Measurements from ENCODE around the gene LAMA2. TPM values are rescaled to one million over a fixed set of nuclear protein-coding genes. Genes with fewer than 3 reads are reported as not detected.

The LAMA2 gene, protein sequence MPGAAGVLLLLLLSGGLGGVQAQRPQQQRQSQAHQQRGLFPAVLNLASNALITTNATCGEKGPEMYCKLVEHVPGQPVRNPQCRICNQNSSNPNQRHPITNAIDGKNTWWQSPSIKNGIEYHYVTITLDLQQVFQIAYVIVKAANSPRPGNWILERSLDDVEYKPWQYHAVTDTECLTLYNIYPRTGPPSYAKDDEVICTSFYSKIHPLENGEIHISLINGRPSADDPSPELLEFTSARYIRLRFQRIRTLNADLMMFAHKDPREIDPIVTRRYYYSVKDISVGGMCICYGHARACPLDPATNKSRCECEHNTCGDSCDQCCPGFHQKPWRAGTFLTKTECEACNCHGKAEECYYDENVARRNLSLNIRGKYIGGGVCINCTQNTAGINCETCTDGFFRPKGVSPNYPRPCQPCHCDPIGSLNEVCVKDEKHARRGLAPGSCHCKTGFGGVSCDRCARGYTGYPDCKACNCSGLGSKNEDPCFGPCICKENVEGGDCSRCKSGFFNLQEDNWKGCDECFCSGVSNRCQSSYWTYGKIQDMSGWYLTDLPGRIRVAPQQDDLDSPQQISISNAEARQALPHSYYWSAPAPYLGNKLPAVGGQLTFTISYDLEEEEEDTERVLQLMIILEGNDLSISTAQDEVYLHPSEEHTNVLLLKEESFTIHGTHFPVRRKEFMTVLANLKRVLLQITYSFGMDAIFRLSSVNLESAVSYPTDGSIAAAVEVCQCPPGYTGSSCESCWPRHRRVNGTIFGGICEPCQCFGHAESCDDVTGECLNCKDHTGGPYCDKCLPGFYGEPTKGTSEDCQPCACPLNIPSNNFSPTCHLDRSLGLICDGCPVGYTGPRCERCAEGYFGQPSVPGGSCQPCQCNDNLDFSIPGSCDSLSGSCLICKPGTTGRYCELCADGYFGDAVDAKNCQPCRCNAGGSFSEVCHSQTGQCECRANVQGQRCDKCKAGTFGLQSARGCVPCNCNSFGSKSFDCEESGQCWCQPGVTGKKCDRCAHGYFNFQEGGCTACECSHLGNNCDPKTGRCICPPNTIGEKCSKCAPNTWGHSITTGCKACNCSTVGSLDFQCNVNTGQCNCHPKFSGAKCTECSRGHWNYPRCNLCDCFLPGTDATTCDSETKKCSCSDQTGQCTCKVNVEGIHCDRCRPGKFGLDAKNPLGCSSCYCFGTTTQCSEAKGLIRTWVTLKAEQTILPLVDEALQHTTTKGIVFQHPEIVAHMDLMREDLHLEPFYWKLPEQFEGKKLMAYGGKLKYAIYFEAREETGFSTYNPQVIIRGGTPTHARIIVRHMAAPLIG (N-terminal part only)
- total RNA-seq, result under 1 TPM in 1 of 2 experiments, not detected in 1; 0.02 TPM

- Mint-ChIP-seq H3K27ac (no peak within 1 kb of the TSS), H3K27me3 (peaks cover 30% of the 10 kb centered on the region)
- ATAC-seq, result no peak
Measured at GRCh38 chr6:128882991-128883611, at the start of gene LAMA2. LAMA2 (plus strand) TSS chr6:128883138; CDS start chr6:128883246, 108 bp downstream.

GRCh38 chr6:128836761-128837160 is 46.2 kb upstream of the LAMA2 start:
- Mint-ChIP-seq H3K4me1 (no peaks in the 10 kb centered on the region), H3K4me3 (no peak overlapping the region), H3K9me3 (ENCODE audit: low read depth) (no peaks in the 10 kb centered on the region), H3K36me3 (no peaks in the 10 kb centered on the region), H3K27me3 (no peaks in the 10 kb centered on the region), H3K27ac (no peak overlapping the region)
- ATAC-seq, result no peak
- DNase-seq, result no peak
- CTCF ChIA-PET, result no interaction called here

More at GRCh38 chr6:128882991-128883611, at the start of gene LAMA2:
- H3K4me1 Mint-ChIP-seq, result no peaks in the 10 kb centered on the region
- no peaks in the 10 kb centered on the region for H3K36me3 Mint-ChIP-seq
- no peak within 1 kb of the TSS for H3K4me3 Mint-ChIP-seq
- no peak for DNase-seq
- CTCF ChIA-PET, result no interaction called here
- H3K9me3 Mint-ChIP-seq (ENCODE audit: low read depth), result no peaks in the 10 kb centered on the region

GRCh38 chr6:128841518-128841917 is 41.4 kb upstream of the LAMA2 start:
- CTCF ChIA-PET, result no interaction called here
- ATAC-seq, result no peak
- H3K27ac Mint-ChIP-seq, result no peak overlapping the region
- no peaks in the 10 kb centered on the region for H3K36me3 Mint-ChIP-seq
- no peaks in the 10 kb centered on the region for H3K9me3 Mint-ChIP-seq (ENCODE audit: low read depth)
- H3K4me3 Mint-ChIP-seq, result no peak overlapping the region
- H3K27me3 Mint-ChIP-seq, result no peaks in the 10 kb centered on the region
- H3K4me1 Mint-ChIP-seq, result no peaks in the 10 kb centered on the region
- DNase-seq, result no peak

GRCh38 chr6:128844598-128844997 is 38.3 kb upstream of the LAMA2 start:
- Mint-ChIP-seq H3K4me3 (no peak overlapping the region), H3K27ac (no peak overlapping the region), H3K9me3 (ENCODE audit: low read depth) (no peaks in the 10 kb centered on the region), H3K36me3 (no peaks in the 10 kb centered on the region), H3K27me3 (no peaks in the 10 kb centered on the region), H3K4me1 (no peaks in the 10 kb centered on the region)
- DNase-seq (no peak), ATAC-seq (no peak)
- CTCF ChIA-PET, result no interaction called here

DNA sequence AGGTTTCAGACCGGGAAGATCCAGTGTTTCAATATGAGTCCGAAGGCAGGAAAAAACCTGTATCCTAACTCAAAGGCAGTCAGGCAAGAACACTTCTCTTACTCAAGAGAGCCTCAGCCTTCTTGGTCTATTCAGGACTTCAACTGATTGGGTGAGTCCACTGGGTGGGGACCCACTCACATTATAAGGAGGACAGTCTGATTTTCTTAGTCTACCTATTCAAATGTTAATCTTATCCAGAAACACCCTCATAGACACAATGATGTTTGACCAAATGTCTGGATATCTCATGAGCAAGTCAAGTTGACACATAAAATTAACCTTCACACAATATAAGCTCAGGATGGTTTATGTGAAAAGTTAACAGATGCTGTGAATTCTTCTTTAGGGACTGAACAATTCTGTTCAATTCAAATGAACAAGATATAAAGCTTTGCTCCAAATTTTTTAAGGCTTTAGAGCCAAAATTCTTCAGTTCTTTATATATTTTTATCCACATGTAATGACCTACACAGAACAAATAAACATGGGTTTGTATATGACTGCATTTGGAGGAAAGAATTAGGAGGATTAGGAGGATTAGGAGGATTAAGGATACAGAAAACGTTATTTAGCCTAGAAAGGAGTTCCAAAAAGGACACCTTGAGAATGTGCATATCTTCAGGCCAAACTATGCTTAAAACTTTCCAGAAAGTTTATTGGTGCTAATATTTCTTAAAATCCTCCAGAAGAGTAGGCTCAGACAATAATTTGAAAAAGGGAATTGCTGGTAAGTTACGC is 35.3 kb upstream of the LAMA2 start:
- no peaks in the 10 kb centered on the region for H3K9me3 Mint-ChIP-seq (ENCODE audit: low read depth)
- H3K27me3 Mint-ChIP-seq, result no peaks in the 10 kb centered on the region
- no peak for DNase-seq
- no peak overlapping the region for H3K4me3 Mint-ChIP-seq
- no peak overlapping the region for H3K27ac Mint-ChIP-seq
- CTCF ChIA-PET, result no interaction called here
- H3K4me1 Mint-ChIP-seq, result no peaks in the 10 kb centered on the region
- H3K36me3 Mint-ChIP-seq, result no peaks in the 10 kb centered on the region
- no peak for ATAC-seq

GRCh38 chr6:128848212-128848935 is 34.6 kb upstream of the LAMA2 start:
- H3K27ac Mint-ChIP-seq, result no peak overlapping the region
- H3K9me3 Mint-ChIP-seq (ENCODE audit: low read depth), result no peaks in the 10 kb centered on the region
- DNase-seq, result no peak
- no peak for ATAC-seq
- no peak overlapping the region for H3K4me3 Mint-ChIP-seq
- no peaks in the 10 kb centered on the region for H3K36me3 Mint-ChIP-seq
- no peaks in the 10 kb centered on the region for H3K27me3 Mint-ChIP-seq
- CTCF ChIA-PET, result no interaction called here
- no peaks in the 10 kb centered on the region for H3K4me1 Mint-ChIP-seq

DNA sequence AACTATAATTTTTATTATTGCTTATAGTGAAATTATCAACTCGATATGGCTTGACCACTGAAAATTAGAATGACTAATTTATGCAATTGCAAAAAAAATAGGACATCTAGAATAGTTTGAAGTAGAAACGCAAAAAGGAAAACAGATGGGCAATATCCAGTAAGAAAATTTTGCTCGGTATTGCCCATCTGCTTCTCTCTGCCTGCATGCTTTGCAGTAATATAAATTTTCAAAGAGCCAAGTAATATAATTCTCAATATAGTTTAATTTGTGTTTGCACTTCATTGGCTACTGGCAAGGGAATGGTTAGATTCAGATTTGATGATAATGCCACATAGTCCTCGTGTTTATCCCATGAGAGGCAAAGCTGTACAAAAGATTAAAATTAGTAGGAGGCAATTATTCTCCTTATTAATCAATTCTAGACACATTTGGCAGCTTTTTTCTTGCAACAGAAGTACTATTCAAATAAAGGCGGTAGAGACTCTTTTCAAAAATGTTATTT is 27.3 kb upstream of the LAMA2 start:
- Mint-ChIP-seq H3K36me3 (no peaks in the 10 kb centered on the region), H3K9me3 (ENCODE audit: low read depth) (no peaks in the 10 kb centered on the region), H3K4me3 (no peak overlapping the region), H3K4me1 (no peaks in the 10 kb centered on the region), H3K27me3 (no peaks in the 10 kb centered on the region), H3K27ac (no peak overlapping the region)
- DNase-seq, result no peak
- CTCF ChIA-PET, result no interaction called here
- ATAC-seq, result no peak

DNA sequence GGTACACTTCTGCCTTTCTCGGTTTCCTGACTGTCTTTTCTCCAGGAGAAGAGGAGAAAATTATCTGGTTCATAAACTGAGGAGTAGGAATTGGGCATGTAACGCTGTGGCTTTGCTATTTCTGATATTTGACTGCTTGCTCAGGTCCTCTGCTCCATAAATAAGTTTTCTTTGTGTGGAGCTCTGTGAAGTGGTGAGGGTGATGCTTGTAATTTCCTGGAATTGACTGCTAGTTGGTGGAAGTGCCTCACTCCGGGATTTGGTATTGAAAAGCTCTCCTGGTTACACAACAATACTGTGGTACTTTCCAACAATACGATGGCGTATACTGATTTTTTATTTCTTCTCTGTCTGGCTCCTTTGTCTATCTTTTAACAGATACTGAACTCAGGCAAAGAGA is 25.1 kb upstream of the LAMA2 start:
- ATAC-seq (no peak), DNase-seq (no peak)
- CTCF ChIA-PET, result no interaction called here
- H3K27me3 Mint-ChIP-seq, result no peaks in the 10 kb centered on the region
- H3K4me3 Mint-ChIP-seq, result no peak overlapping the region
- H3K36me3 Mint-ChIP-seq, result no peaks in the 10 kb centered on the region
- H3K27ac Mint-ChIP-seq, result no peak overlapping the region
- H3K9me3 Mint-ChIP-seq (ENCODE audit: low read depth), result peaks cover 2% of the 10 kb centered on the region
- H3K4me1 Mint-ChIP-seq, result no peaks in the 10 kb centered on the region

DNA sequence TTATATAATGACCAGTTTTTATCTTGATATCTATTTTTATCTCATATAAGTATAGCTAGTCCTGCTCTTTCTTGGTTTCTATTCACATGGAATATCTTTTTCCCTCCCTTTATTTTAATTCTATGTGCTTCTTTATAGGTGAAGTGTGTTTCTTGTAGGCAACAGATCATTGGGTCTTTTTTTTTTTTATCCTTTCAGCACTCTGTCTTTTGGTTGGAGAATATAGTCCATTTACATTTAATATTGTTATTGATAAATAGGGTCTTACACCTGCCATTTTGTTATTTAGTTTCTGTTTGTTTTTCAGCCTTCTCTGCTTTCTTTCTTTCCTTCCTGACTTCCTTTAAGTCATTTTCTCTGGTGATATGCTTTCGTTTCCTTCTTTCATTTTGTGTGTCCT is 22.2 kb upstream of the LAMA2 start:
- Mint-ChIP-seq H3K4me3 (no peak overlapping the region), H3K4me1 (no peaks in the 10 kb centered on the region), H3K9me3 (ENCODE audit: low read depth) (peaks cover 2% of the 10 kb centered on the region), H3K27ac (no peak overlapping the region), H3K27me3 (no peaks in the 10 kb centered on the region), H3K36me3 (no peaks in the 10 kb centered on the region)
- no peak for ATAC-seq
- DNase-seq, result no peak
- CTCF ChIA-PET, result no interaction called here

DNA sequence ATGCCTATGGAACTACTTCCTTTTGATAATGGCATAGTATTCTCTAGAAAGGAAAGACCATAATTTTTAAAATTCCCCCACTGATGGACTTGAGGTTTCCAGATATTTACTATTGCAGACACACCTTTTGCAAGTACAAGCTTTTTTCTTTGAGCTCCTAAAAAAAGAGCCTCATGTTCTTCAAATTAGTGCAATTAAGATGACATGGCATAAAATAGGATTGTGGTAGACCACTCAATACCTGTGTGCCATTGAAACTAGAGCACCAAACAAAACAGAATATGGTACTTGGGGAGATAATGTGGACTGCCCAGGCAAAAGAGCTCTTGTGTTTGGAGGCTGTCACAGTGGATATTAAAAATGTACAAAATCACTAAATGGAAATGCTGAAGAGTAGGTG is 19.0 kb upstream of the LAMA2 start:
- Mint-ChIP-seq H3K27me3 (peaks cover 3% of the 10 kb centered on the region), H3K9me3 (ENCODE audit: low read depth) (peaks cover 2% of the 10 kb centered on the region), H3K4me3 (no peak overlapping the region), H3K4me1 (no peaks in the 10 kb centered on the region), H3K27ac (no peak overlapping the region), H3K36me3 (no peaks in the 10 kb centered on the region)
- ATAC-seq, result no peak
- DNase-seq, result no peak
- CTCF ChIA-PET, result no interaction called here

- H3K27me3 Mint-ChIP-seq, result peaks cover 3% of the 10 kb centered on the region
- no peaks in the 10 kb centered on the region for H3K9me3 Mint-ChIP-seq (ENCODE audit: low read depth)
- H3K4me1 Mint-ChIP-seq, result no peaks in the 10 kb centered on the region
- H3K36me3 Mint-ChIP-seq, result no peaks in the 10 kb centered on the region
- CTCF ChIA-PET, result no interaction called here
- no peak overlapping the region for H3K27ac Mint-ChIP-seq
- DNase-seq, result no peak
- no peak overlapping the region for H3K4me3 Mint-ChIP-seq
- no peak for ATAC-seq
Measured at GRCh38 chr6:128870746-128871145, 12.2 kb upstream of the LAMA2 start.

DNA sequence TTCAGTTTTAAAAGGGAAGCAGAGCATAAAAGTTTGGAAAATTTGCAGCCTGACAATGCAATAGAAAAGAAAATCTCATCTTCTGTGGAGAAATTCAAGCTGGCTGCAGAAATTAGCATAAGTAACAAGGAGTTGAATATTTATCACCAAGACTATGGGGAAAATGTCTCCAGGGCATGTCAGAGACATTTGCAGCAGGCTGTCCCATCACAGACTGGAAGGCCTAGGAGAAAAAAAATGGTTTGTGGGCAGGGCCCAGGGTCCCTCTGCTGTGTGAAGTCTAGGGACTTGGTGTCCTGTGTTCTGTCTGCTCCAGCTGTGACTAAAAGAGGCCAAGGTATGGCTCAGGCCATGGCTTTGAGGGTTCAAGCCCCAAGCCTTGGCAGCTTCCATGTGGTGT is 8.1 kb upstream of the LAMA2 start:
- CTCF ChIA-PET, result no interaction called here

More for the DNA sequence above, 8.1 kb upstream of the LAMA2 start:
- Mint-ChIP-seq H3K4me3 (no peak overlapping the region), H3K36me3 (no peaks in the 10 kb centered on the region), H3K27me3 (no peaks in the 10 kb centered on the region), H3K4me1 (no peaks in the 10 kb centered on the region), H3K9me3 (ENCODE audit: low read depth) (no peaks in the 10 kb centered on the region), H3K27ac (no peak overlapping the region)
- no peak for DNase-seq
- ATAC-seq, result no peak
